HG03097 (cell line): ENCODE data around the gene RESP18.
A peak's percentile ranks its signal among the peaks of the same experiment; 100 is the strongest.
"Not testable (repeated sequence)": the region's sequence is repeated elsewhere in the genome, so short reads cannot be mapped to it uniquely, and the experiment has no call there.

Experiments used
- ATAC-seq: cut with Tn5 transposase; IDR thresholded peaks from one replicate; pipeline ENCODE4 v1.9.1; 2021; ENCODE audit not compliant: unreplicated experiment, low FRiP score

RESP18 gene

GRCh38 chr2:219294356-219295351 lies 37.9 kb downstream of the RESP18 start:
- peak; percentile 90 for ATAC-seq

GRCh38 chr2:219293736-219294231 lies 38.8 kb downstream of the RESP18 start:
- ATAC-seq = no peak

- ATAC-seq = no peak
Observed at GRCh38 chr2:219292616-219293015, 39.9 kb downstream of the RESP18 start.

GRCh38 chr2:219291910-219292490 lies 40.5 kb downstream of the RESP18 start:
- ATAC-seq = no peak

- ATAC-seq = no peak
Observed at GRCh38 chr2:219291394-219291793, 41.1 kb downstream of the RESP18 start.

GRCh38 chr2:219290381-219291171 lies 42.0 kb downstream of the RESP18 start:
- ATAC-seq = no peak

DNA sequence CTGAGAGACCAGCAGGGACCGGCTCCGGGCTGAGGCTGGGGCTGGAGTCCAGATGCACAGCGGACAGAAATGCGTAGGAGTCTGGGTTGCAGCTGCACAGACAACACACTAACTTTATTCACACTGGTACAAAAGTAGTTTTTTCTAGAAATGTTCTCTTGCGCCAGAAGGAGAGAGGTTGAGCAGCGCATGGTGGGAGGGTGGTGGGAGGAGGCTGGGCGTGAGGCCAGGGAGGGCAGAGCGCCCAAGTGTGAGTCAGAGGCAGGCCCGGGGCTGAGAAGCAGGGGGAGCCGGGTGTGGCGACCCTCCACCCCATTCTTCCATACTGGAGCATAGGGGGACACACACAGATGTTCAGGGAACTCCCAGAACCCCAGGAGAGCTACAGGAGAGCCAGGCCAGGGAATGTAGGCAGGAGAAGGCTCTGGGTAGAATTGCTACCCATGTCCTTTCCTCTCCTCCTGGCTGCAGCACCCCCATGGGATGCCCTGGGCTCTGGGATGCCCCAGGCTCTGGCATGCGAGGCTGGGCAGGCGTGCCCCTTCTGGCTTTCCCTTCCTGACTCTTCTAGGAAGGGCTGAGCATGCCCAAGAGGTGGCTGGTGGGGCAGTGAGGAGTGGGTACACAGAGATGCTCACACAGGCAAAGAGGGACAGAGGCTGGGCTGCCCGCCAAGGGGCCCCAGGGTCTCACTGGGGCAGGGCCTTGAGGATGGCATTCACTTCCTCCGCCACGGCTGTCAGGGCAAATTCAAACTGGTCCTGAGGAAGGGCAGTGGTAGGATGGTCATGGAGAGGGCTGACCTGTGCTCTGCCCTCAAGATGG lies 42.8 kb downstream of the RESP18 start:
- ATAC-seq = no peak

DNA sequence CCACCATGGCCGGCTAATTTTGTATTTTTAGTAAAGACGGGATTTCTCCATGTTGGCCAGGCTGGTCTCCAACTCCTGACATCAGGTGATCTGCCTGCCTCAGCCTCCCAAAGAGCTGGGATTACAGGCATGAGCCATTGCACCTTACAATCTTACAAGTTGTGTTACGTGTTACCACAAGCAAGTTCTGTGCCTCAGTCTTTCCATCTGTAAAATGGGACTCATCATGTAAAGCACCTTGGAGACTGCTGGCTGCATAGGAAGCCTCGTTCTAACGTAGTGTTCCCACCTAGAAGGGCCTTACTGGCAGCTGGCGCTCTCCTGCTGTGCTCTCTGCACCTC lies 43.4 kb downstream of the RESP18 start:
- ATAC-seq = no peak

DNA sequence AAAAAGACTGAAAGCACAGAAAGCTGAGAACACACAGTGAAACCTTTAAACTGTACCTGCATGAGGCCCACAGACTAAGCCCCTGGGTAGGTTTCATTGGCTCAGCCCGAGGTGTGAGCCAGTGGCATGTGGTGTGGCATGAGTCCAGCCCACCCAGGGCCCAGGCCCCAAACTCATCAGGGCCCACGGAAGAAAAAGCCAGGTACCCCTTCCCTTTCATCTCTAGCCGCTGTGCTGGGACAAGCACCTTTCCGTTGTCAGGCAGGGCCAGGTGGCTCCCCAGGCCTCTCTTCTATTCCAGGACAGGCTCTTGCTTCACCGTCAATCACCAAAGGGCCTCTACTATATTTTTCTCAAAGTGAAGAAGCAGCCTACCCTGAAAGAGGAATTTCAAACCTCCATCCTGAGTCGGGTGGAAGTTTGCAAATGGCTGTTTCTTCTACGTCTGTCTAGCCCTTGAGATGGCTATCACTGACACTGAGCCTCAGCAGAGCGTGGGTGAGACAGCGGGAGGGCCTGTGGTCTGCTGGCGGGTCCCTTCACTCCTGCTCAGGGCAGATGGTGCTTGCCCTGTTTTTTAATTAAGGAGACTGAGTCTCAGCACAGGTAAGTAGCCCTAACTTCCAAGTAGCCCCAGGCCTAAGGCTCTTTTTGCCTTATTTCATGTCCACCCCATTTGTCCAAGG lies 44.8 kb downstream of the RESP18 start:
- no peak for ATAC-seq

GRCh38 chr2:219287116-219287440 lies 45.5 kb downstream of the RESP18 start:
- not testable (repeated sequence) for ATAC-seq

- ATAC-seq = no peak
Observed at GRCh38 chr2:219286436-219287115, 46.0 kb downstream of the RESP18 start.

GRCh38 chr2:219285894-219286425 lies 46.6 kb downstream of the RESP18 start:
- no peak for ATAC-seq

DNA sequence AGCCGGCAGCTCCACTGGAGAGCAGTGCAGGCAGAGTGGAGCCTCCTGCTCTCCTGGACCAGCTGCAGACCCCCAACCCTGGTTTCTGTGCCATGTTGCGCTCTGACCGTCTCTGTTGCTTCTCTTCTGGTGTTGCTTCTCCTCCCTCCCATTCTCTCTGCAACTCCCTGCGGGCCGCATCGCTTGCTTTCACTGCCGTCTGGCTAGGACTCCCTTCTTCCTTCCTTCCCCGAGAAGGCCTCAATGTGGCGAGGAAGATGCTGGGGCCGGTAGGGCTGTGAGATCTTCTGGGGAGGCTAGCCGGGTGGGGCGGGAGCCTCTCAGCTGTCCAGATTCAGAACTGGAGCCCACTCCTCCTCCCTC lies 47.2 kb downstream of the RESP18 start:
- no peak for ATAC-seq

GRCh38 chr2:219284501-219285372 lies 47.8 kb downstream of the RESP18 start:
- ATAC-seq = no peak

GRCh38 chr2:219282943-219283581 lies 49.5 kb downstream of the RESP18 start:
- no peak for ATAC-seq

DNA sequence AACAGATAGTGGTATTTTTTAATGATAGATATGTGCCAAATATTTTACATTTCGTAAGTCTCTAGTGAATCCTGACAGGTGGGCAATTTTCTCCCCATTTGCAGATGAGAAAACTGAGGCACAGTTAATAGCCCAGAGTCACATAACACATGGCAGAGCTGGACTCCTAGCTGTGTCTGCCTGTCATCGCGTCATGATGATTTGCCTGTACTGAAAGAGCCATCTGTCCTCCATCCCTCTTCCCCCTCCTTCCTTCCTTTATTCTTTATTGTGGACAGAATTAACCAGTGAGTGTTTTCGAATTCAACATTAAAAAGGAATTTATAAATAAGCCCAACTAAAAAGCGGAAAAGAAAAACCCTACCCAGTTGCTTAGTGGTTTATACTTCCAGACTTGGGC lies 50.2 kb downstream of the RESP18 start:
- ATAC-seq = no peak

DNA sequence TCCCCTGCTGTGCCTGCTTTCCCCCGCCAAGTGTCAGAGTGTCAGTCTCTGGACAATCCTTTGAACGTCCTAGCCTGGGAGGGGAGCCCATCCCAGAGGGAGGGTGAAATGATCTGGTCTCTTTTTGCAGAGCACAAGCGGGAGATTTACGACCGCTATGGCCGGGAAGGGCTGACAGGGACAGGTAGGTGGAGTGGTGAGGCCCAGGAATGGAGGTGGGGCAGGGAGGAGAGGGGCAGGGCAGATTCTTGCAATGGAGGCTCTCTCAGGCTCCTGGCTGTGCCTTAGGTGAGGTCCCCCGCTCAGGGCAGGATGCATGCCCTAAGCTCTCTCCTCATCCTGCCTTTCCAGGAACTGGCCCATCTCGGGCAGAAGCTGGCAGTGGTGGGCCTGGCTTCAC lies 51.0 kb downstream of the RESP18 start:
- no peak for ATAC-seq

DNA sequence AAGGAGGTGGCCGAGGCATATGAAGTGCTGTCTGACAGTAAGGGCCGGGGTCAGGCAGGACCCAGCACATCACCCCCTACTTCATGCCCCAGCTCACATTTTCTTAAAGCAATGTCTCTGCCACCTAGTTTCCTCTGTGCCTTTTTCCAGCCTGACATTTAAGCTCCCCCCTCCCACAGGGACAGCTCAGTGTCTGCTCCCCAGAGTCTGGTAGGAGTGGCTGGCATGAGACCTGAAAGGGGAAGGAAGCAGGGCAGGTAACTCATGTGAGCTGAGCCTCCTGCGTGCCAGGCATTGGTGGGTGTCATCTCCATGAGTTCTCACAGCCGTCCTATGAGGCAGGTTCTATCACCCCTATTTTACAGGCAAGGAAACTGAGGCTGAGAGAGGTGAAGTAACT lies 51.9 kb downstream of the RESP18 start:
- ATAC-seq = no peak
